HepG2 (cell line): Measurements from ENCODE around the gene RBM26. TPM values are rescaled to one million over a fixed set of nuclear protein-coding genes. Genes with fewer than 3 reads are reported as not detected.

Experiments used
- CREB1 ChIP-seq, 2 experiments: fragments of 450-650 bp in 1 of 2; IDR thresholded peaks; 2 replicates each; pipeline ENCODE4 v1.6.1; 2016 to 2017; ENCODE audit warnings: control low read depth in 1 of 2, mild to moderate bottlenecking in 1 of 2, missing compliant biosample characterization in 1 of 2, missing genetic modification characterization in 1 of 2
- DPF2 ChIP-seq: sonication (generic); formaldehyde crosslinking; IDR thresholded peaks from 2 replicates; pipeline ENCODE4 v1.4.0; 2020; ENCODE audit warnings: mild to moderate bottlenecking, low read depth, missing genetic modification reagents, borderline replicate concordance
- GATAD2A ChIP-seq: IDR thresholded peaks from 2 replicates; pipeline ENCODE4 v1.6.1; 2016
- MBNL3 ChIP-seq: fragments of 250-450 bp; sonication (Bioruptor Pico); conservative IDR thresholded peaks from 2 replicates; pipeline ENCODE4 v1.8.0; 2022; ENCODE audit warnings: mild to moderate bottlenecking, inconsistent platforms
- SMAD1 ChIP-seq: sonication (generic); formaldehyde crosslinking; IDR thresholded peaks from 2 replicates; pipeline ENCODE4 v1.4.0; 2020; ENCODE audit warnings: missing genetic modification reagents, low read depth, mild to moderate bottlenecking, borderline replicate concordance
- SOX13 ChIP-seq, 3 experiments: fragments of 450-650 bp in 1 of 3; sonication (generic) in 1 of 3; formaldehyde crosslinking in 1 of 3; IDR thresholded peaks in 2 of 3; conservative IDR thresholded peaks in 1 of 3; 2 replicates each; pipeline versions ENCODE4 v1.5.0 to v1.6.1; 2016 to 2020; ENCODE audit warnings: antibody characterized with exemption in 1 of 3, mild to moderate bottlenecking in 1 of 3, missing compliant biosample characterization in 1 of 3, missing genetic modification reagents in 1 of 3, moderate library complexity in 1 of 3
- SP4 ChIP-seq: sonication (generic); formaldehyde crosslinking; IDR thresholded peaks from 2 replicates; pipeline ENCODE4 v1.8.1; 2023; ENCODE audit warnings: mild to moderate bottlenecking, missing genetic modification reagents
- ZBTB38 ChIP-seq: sonication (generic); formaldehyde crosslinking; IDR thresholded peaks from 2 replicates; pipeline ENCODE4 v1.5.1; 2020; ENCODE audit warnings: mild to moderate bottlenecking, missing genetic modification reagents
- ZMAT3 ChIP-seq: sonication (generic); formaldehyde crosslinking; conservative IDR thresholded peaks from 2 replicates; pipeline ENCODE4 v1.7.0; 2021; ENCODE audit warnings: missing genetic modification reagents
- ZNF670 ChIP-seq: sonication (generic); formaldehyde crosslinking; IDR thresholded peaks from 2 replicates; pipeline ENCODE4 v1.8.0; 2022; ENCODE audit warnings: mild to moderate bottlenecking, missing genetic modification reagents, borderline replicate concordance
- ZNF766 ChIP-seq: sonication (generic); formaldehyde crosslinking; IDR thresholded peaks from 2 replicates; pipeline ENCODE4 v1.5.0; 2020; ENCODE audit warnings: missing genetic modification reagents, borderline replicate concordance
- ZNF878 ChIP-seq: sonication (generic); formaldehyde crosslinking; IDR thresholded peaks from 2 replicates; pipeline ENCODE4 v1.8.1; 2023; ENCODE audit warnings: mild to moderate bottlenecking, missing genetic modification reagents, moderate library complexity
- polyA plus RNA-seq, 8 experiments: library from polyadenylated mRNA; depleted of rRNA in 3 of 8; stranded (reverse) in 7 of 8; unstranded in 1 of 8; fragments of >200 nt; fragmentation: Illumina TruSeq in 4 of 8; extraction: Trizol in 4 of 8; gene quantifications; 2 replicates each; pipeline versions ENCODE4 v1.2.1 to v1.2.3, GENCODE V29; 2011 to 2016; ENCODE audit warnings: low read depth in 4 of 8, missing spikeins in 1 of 8, mixed read lengths in 1 of 8; ENCODE audit not compliant: insufficient read depth in 1 of 8
- total RNA-seq, 5 experiments: library from RNA; depleted of rRNA; stranded (reverse); fragments of >200 nt; fragmentation: Illumina TruSeq; extraction: Trizol; gene quantifications; 2 replicates each; pipeline ENCODE4 v1.2.3, GENCODE V29; 2016; ENCODE audit warnings: low read depth in 1 of 5
- TF ChIP-seq, protein P1 (sequence below), 2 experiments: sonication (generic) in 1 of 2; formaldehyde crosslinking in 1 of 2; IDR thresholded peaks; 2 replicates each; pipeline versions ENCODE4 v1.5.1 to v1.6.1; 2011 to 2020; ENCODE audit warnings: borderline replicate concordance in 1 of 2, low read depth in 1 of 2, low read length in 1 of 2, mild to moderate bottlenecking in 1 of 2, missing genetic modification reagents in 1 of 2, moderate library complexity in 1 of 2
- TF ChIP-seq, protein P2 (sequence below): IDR thresholded peaks from 2 replicates; pipeline ENCODE4 v1.6.1; 2018; ENCODE audit warnings: missing genetic modification reagents, mild to moderate bottlenecking, missing compliant biosample characterization
- TF ChIP-seq, protein P3 (sequence below): sonication (generic); formaldehyde crosslinking; IDR thresholded peaks from 2 replicates; pipeline ENCODE4 v1.8.1; 2022; ENCODE audit warnings: mild to moderate bottlenecking, missing genetic modification reagents
- TF ChIP-seq, protein P4 (sequence below): sonication (generic); formaldehyde crosslinking; IDR thresholded peaks from 2 replicates; pipeline ENCODE4 v1.4.0; 2020; ENCODE audit warnings: missing genetic modification reagents, borderline replicate concordance
- TF ChIP-seq, protein P5 (sequence below): sonication (generic); formaldehyde crosslinking; IDR thresholded peaks from 2 replicates; pipeline ENCODE4 v1.5.0; 2020; ENCODE audit warnings: mild to moderate bottlenecking, low read depth, missing genetic modification reagents, borderline replicate concordance

Gene RBM26
- total and polyA plus RNA-seq, 2 of the 13 experiments (the other 11 are each of a cell fraction or from before 2014, with no cell fraction given): 19.4 to 34.4 TPM

DNA sequence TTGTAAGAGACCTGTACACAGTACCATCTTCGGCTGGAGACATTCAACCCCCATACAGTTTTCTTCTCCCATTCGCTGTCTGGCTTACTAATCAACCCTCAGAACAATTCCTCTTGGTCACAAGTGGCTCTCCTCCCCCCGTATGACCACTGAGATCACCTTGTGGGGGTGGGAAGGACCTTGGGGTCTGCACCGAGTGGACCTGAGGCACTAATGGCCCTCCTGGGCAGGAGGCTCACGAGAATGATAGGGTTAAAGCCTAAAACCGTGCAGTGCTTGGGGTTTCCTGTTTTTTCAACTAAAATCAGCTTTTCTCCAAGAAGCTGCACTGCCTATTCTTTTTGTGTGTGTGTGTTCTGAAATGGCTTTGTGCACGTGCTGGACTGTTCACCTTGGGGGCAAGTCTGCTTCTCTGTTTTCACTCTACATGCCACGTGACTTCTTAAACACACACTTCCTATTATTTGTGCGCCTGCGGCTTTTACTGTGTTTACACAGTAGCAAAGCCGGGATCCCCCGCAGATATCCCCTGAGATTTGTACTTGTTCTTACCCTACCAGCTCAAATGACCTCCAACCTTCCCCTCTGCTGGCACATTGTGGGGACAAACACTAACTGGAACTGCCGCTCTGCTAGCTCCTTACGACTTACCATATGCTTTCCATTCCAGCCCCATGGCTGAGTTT lies 12.3 kb downstream of the RBM26 start (continued):
- TF ChIP-seq, protein P1, sequence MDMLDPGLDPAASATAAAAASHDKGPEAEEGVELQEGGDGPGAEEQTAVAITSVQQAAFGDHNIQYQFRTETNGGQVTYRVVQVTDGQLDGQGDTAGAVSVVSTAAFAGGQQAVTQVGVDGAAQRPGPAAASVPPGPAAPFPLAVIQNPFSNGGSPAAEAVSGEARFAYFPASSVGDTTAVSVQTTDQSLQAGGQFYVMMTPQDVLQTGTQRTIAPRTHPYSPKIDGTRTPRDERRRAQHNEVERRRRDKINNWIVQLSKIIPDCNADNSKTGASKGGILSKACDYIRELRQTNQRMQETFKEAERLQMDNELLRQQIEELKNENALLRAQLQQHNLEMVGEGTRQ (IDR thresholded peaks at IDR 0.05; ENCODE audit: low read depth, low read length): peak; percentile 86
- TF ChIP-seq, protein P1 (CRISPR knock-in tag; IDR thresholded peaks at IDR 0.05; ENCODE audit: borderline replicate concordance): peak; percentile 85; the same call in 1 of the 2 replicates
- TF ChIP-seq SOX13 (IDR thresholded peaks at IDR 0.05) (peak; percentile 47; the same call in 1 of the 2 replicates), SOX13 (CRISPR knock-in tag; conservative IDR thresholded peaks at IDR 0.05 in 1 of 2, IDR thresholded peaks at IDR 0.05 in 1 of 2) (peak in 1 of 2 experiments; percentile 86; a peak in 2 of 4 replicates), ZNF766 (CRISPR knock-in tag) (no peak), ZNF670 (CRISPR knock-in tag) (no peak), MBNL3 (no peak), SMAD1 (CRISPR knock-in tag) (no peak), SP4 (CRISPR knock-in tag) (no peak), ZBTB38 (CRISPR knock-in tag) (no peak), ZNF878 (0 out of 2 replicates have a peak, but pooled peaks have one; percentile 61), DPF2 (CRISPR knock-in tag) (no peak; the same call in 1 of the 2 replicates), GATAD2A (CRISPR knock-in tag) (peak; percentile 33; the same call in 1 of the 2 replicates), CREB1 (IDR thresholded peaks at IDR 0.05) (no peak), CREB1 (CRISPR knock-in tag; IDR thresholded peaks at IDR 0.05) (peak; percentile 25; the same call in 1 of the 2 replicates), ZMAT3 (CRISPR knock-in tag) (no peak)
- TF ChIP-seq, protein P2, sequence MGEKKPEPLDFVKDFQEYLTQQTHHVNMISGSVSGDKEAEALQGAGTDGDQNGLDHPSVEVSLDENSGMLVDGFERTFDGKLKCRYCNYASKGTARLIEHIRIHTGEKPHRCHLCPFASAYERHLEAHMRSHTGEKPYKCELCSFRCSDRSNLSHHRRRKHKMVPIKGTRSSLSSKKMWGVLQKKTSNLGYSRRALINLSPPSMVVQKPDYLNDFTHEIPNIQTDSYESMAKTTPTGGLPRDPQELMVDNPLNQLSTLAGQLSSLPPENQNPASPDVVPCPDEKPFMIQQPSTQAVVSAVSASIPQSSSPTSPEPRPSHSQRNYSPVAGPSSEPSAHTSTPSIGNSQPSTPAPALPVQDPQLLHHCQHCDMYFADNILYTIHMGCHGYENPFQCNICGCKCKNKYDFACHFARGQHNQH (CRISPR knock-in tag): 0 out of 2 replicates have a peak, but pooled peaks have one; percentile 53
- TF ChIP-seq, protein P3, sequence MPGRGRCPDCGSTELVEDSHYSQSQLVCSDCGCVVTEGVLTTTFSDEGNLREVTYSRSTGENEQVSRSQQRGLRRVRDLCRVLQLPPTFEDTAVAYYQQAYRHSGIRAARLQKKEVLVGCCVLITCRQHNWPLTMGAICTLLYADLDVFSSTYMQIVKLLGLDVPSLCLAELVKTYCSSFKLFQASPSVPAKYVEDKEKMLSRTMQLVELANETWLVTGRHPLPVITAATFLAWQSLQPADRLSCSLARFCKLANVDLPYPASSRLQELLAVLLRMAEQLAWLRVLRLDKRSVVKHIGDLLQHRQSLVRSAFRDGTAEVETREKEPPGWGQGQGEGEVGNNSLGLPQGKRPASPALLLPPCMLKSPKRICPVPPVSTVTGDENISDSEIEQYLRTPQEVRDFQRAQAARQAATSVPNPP: no peak
- TF ChIP-seq, protein P4, sequence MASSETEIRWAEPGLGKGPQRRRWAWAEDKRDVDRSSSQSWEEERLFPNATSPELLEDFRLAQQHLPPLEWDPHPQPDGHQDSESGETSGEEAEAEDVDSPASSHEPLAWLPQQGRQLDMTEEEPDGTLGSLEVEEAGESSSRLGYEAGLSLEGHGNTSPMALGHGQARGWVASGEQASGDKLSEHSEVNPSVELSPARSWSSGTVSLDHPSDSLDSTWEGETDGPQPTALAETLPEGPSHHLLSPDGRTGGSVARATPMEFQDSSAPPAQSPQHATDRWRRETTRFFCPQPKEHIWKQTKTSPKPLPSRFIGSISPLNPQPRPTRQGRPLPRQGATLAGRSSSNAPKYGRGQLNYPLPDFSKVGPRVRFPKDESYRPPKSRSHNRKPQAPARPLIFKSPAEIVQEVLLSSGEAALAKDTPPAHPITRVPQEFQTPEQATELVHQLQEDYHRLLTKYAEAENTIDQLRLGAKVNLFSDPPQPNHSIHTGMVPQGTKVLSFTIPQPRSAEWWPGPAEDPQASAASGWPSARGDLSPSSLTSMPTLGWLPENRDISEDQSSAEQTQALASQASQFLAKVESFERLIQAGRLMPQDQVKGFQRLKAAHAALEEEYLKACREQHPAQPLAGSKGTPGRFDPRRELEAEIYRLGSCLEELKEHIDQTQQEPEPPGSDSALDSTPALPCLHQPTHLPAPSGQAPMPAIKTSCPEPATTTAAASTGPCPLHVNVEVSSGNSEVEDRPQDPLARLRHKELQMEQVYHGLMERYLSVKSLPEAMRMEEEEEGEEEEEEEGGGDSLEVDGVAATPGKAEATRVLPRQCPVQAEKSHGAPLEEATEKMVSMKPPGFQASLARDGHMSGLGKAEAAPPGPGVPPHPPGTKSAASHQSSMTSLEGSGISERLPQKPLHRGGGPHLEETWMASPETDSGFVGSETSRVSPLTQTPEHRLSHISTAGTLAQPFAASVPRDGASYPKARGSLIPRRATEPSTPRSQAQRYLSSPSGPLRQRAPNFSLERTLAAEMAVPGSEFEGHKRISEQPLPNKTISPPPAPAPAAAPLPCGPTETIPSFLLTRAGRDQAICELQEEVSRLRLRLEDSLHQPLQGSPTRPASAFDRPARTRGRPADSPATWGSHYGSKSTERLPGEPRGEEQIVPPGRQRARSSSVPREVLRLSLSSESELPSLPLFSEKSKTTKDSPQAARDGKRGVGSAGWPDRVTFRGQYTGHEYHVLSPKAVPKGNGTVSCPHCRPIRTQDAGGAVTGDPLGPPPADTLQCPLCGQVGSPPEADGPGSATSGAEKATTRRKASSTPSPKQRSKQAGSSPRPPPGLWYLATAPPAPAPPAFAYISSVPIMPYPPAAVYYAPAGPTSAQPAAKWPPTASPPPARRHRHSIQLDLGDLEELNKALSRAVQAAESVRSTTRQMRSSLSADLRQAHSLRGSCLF (CRISPR knock-in tag): no peak
- TF ChIP-seq, protein P5, sequence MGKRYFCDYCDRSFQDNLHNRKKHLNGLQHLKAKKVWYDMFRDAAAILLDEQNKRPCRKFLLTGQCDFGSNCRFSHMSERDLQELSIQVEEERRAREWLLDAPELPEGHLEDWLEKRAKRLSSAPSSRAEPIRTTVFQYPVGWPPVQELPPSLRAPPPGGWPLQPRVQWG (CRISPR knock-in tag): no peak
